HEK293 (cell line): Measurements from ENCODE around the gene FXYD1.

Experiments used
- BCL11B ChIP-seq: fragments of 450-650 bp; formaldehyde crosslinking; IDR thresholded peaks from 2 replicates; pipeline ENCODE4 v1.5.1; 2016; ENCODE audit warnings: low read depth, missing biosample characterization, missing genetic modification characterization
- HOXD13 ChIP-seq: sonication (generic); formaldehyde crosslinking; IDR thresholded peaks from 2 replicates; pipeline ENCODE4 v1.8.0; 2022; ENCODE audit warnings: missing genetic modification reagents, borderline replicate concordance
- KLF7 ChIP-seq: fragments of 450-650 bp; formaldehyde crosslinking; IDR thresholded peaks from 2 replicates; pipeline ENCODE4 v1.5.1; 2016; ENCODE audit warnings: missing biosample characterization, missing genetic modification characterization, borderline replicate concordance
- KLF8 ChIP-seq: fragments of 450-650 bp; formaldehyde crosslinking; IDR thresholded peaks from 2 replicates; pipeline ENCODE4 v1.5.1; 2016; ENCODE audit warnings: missing biosample characterization, missing genetic modification characterization
- PRDM2 ChIP-seq: fragments of 450-650 bp; formaldehyde crosslinking; IDR thresholded peaks from 2 replicates; pipeline ENCODE4 v1.5.1; 2016; ENCODE audit warnings: missing biosample characterization, missing genetic modification characterization, borderline replicate concordance
- SALL2 ChIP-seq: fragments of 450-650 bp; formaldehyde crosslinking; IDR thresholded peaks from 2 replicates; pipeline ENCODE4 v1.5.0; 2017; ENCODE audit warnings: missing biosample characterization, mild to moderate bottlenecking, missing genetic modification characterization, borderline replicate concordance
- YY1 ChIP-seq: fragments of 450-650 bp; formaldehyde crosslinking; IDR thresholded peaks from 2 replicates; pipeline ENCODE4 v1.5.1; 2018; ENCODE audit warnings: missing biosample characterization, missing genetic modification characterization
- ZBTB17 ChIP-seq: fragments of 450-650 bp; formaldehyde crosslinking; IDR thresholded peaks from 2 replicates; pipeline ENCODE4 v1.5.1; 2016; ENCODE audit warnings: missing biosample characterization, missing genetic modification characterization
- ZBTB20 ChIP-seq: fragments of 450-650 bp; formaldehyde crosslinking; IDR thresholded peaks from 2 replicates; pipeline ENCODE4 v1.5.1; 2016; ENCODE audit warnings: missing biosample characterization, missing genetic modification characterization
- ZFP41 ChIP-seq: fragments of 450-650 bp; formaldehyde crosslinking; IDR thresholded peaks from 2 replicates; pipeline ENCODE4 v1.5.1; 2016; ENCODE audit warnings: missing biosample characterization, missing genetic modification characterization, borderline replicate concordance
- ZFP69B ChIP-seq: fragments of 450-650 bp; formaldehyde crosslinking; IDR thresholded peaks from 2 replicates; pipeline ENCODE4 v1.5.1; 2016; ENCODE audit warnings: missing biosample characterization, missing genetic modification characterization
- ZNF10 ChIP-seq: fragments of 450-650 bp; formaldehyde crosslinking; IDR thresholded peaks from 2 replicates; pipeline ENCODE4 v1.5.1; 2017; ENCODE audit warnings: missing biosample characterization, missing genetic modification characterization
- ZNF155 ChIP-seq: fragments of 450-650 bp; formaldehyde crosslinking; IDR thresholded peaks from 2 replicates; pipeline ENCODE4 v1.5.1; 2016; ENCODE audit warnings: missing biosample characterization, missing genetic modification characterization
- ZNF248 ChIP-seq: fragments of 450-650 bp; formaldehyde crosslinking; IDR thresholded peaks from 2 replicates; pipeline ENCODE4 v1.5.1; 2017; ENCODE audit warnings: missing biosample characterization, missing genetic modification characterization
- ZNF292 ChIP-seq: fragments of 450-650 bp; formaldehyde crosslinking; IDR thresholded peaks from 2 replicates; pipeline ENCODE4 v1.5.1; 2016; ENCODE audit warnings: low read depth, missing biosample characterization, missing genetic modification characterization, borderline replicate concordance
- ZNF311 ChIP-seq: fragments of 450-650 bp; formaldehyde crosslinking; IDR thresholded peaks from 2 replicates; pipeline ENCODE4 v1.5.1; 2017; ENCODE audit warnings: missing biosample characterization, missing genetic modification characterization, borderline replicate concordance
- ZNF354C ChIP-seq: fragments of 450-650 bp; formaldehyde crosslinking; IDR thresholded peaks from 2 replicates; pipeline ENCODE4 v1.5.1; 2016; ENCODE audit warnings: missing biosample characterization, missing genetic modification characterization, low read depth, borderline replicate concordance
- ZNF560 ChIP-seq: fragments of 450-650 bp; formaldehyde crosslinking; IDR thresholded peaks from 2 replicates; pipeline ENCODE4 v1.5.1; 2017; ENCODE audit warnings: missing biosample characterization, missing genetic modification characterization, borderline replicate concordance
- ZNF645 ChIP-seq: fragments of 450-650 bp; formaldehyde crosslinking; IDR thresholded peaks from 2 replicates; pipeline ENCODE4; 2016; ENCODE audit warnings: missing biosample characterization, missing genetic modification characterization
- ZNF660 ChIP-seq: fragments of 450-650 bp; IDR thresholded peaks from 2 replicates; pipeline ENCODE4 v1.5.1; 2018; ENCODE audit warnings: missing biosample characterization, mild to moderate bottlenecking, missing genetic modification characterization
- ZNF677 ChIP-seq: fragments of 450-650 bp; IDR thresholded peaks from 2 replicates; pipeline ENCODE4 v1.5.0; 2018; ENCODE audit warnings: missing biosample characterization, mild to moderate bottlenecking, missing genetic modification characterization, moderate library complexity
- ZNF692 ChIP-seq: fragments of 450-650 bp; formaldehyde crosslinking; IDR thresholded peaks from 2 replicates; pipeline ENCODE4 v1.5.1; 2016; ENCODE audit warnings: missing biosample characterization, missing genetic modification characterization
- ZNF830 ChIP-seq: fragments of 450-650 bp; IDR thresholded peaks from 2 replicates; pipeline ENCODE4 v1.5.0; 2018; ENCODE audit warnings: missing biosample characterization, missing genetic modification characterization, low read depth, mild to moderate bottlenecking, moderate library complexity
- ZSCAN5A ChIP-seq: fragments of 450-650 bp; formaldehyde crosslinking; IDR thresholded peaks from 2 replicates; pipeline ENCODE4 v1.5.1; 2016; ENCODE audit warnings: missing biosample characterization, missing genetic modification characterization
- TF ChIP-seq, protein P1 (sequence below): fragments of 450-650 bp; formaldehyde crosslinking; IDR thresholded peaks from 2 replicates; pipeline ENCODE4 v1.5.1; 2016; ENCODE audit warnings: missing biosample characterization, missing genetic modification characterization
- TF ChIP-seq, protein P2 (sequence below): fragments of 450-650 bp; IDR thresholded peaks from 2 replicates; pipeline ENCODE4 v1.5.1; 2018; ENCODE audit warnings: missing biosample characterization, mild to moderate bottlenecking, missing genetic modification characterization

Gene FXYD1

DNA sequence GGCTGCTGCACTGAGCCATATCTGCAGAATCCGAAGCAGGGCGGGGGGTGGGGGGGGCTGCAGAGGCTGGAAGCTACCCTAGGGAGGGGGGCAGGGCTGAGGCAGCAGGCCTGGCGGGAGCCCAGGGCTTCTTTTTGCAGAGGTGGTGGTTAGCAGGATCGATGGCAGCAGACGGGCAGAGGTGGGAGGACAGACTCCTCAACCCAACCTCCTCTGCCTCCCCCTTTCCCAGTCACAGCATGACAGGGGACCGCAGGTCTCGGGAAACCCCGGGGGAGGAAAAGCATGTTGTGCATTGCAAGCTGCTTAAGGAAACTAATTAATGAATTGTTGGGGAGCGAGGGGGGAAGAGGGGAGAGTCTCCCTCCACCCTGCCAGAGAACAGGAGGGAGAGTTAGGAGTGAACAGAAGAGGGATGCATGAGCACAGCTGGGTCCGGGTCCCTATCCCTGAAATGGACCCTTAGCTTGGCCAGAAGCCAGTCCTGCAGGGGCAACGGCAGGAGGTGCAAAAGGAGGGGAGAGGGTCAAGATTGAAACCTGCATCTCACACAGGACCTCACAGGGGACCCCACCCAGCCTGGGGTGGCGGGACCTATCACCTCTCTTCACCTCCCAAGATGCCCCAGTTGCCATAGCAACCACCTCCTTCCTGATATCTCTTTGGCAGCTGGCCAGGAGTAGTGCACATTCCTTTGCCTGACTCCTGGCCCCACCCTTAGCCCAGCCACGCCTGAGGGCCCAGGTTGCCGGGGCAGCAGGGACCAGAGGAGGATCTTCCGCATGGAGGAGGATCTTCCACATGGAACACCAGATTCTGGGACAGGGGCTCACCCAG lies 6.2 kb downstream of the FXYD1 start (continued):
- TF ChIP-seq SALL2 (no peak), ZNF645 (tag by site-specific recombination) (no peak), ZNF660 (tag by site-specific recombination) (peak; percentile 96), ZNF692 (tag by site-specific recombination) (peak; percentile 91), ZNF354C (tag by site-specific recombination) (no peak), ZFP41 (tag by site-specific recombination) (no peak), ZNF311 (tag by site-specific recombination) (no peak), ZBTB20 (tag by site-specific recombination) (peak; percentile 32), KLF8 (tag by site-specific recombination) (peak; percentile 21; the same call in 1 of the 2 replicates), ZNF248 (tag by site-specific recombination) (no peak), ZNF830 (tag by site-specific recombination) (no peak), ZNF292 (no peak), ZBTB17 (peak; percentile 71), BCL11B (tag by site-specific recombination) (peak; percentile 41; the same call in 1 of the 2 replicates), ZNF560 (tag by site-specific recombination) (no peak), ZSCAN5A (tag by site-specific recombination) (no peak), YY1 (no peak), KLF7 (tag by site-specific recombination) (peak; percentile 39; the same call in 1 of the 2 replicates), HOXD13 (CRISPR knock-in tag) (no peak), PRDM2 (tag by site-specific recombination) (no peak), ZFP69B (tag by site-specific recombination) (0 out of 2 replicates have a peak, but pooled peaks have one; percentile 64), ZNF155 (no peak), ZNF677 (tag by site-specific recombination) (no peak), ZNF10 (tag by site-specific recombination) (no peak)
- TF ChIP-seq, protein P1, sequence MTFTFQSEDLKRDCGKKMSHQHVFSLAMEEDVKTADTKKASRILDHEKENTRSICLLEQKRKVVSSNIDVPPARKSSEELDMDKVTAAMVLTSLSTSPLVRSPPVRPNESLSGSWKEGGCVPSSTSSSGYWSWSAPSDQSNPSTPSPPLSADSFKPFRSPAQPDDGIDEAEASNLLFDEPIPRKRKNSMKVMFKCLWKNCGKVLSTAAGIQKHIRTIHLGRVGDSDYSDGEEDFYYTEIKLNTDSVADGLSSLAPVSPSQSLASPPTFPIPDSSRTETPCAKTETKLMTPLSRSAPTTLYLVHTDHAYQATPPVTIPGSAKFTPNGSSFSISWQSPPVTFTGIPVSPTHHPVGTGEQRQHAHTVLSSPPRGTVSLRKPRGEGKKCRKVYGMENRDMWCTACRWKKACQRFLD (tag by site-specific recombination): no peak
- TF ChIP-seq, protein P2, sequence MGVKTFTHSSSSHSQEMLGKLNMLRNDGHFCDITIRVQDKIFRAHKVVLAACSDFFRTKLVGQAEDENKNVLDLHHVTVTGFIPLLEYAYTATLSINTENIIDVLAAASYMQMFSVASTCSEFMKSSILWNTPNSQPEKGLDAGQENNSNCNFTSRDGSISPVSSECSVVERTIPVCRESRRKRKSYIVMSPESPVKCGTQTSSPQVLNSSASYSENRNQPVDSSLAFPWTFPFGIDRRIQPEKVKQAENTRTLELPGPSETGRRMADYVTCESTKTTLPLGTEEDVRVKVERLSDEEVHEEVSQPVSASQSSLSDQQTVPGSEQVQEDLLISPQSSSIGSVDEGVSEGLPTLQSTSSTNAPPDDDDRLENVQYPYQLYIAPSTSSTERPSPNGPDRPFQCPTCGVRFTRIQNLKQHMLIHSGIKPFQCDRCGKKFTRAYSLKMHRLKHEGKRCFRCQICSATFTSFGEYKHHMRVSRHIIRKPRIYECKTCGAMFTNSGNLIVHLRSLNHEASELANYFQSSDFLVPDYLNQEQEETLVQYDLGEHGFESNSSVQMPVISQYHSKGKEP (tag by site-specific recombination): no peak; the same call in 1 of the 2 replicates
